ENCODE data around the gene SDK1. TPM values are rescaled to one million over a fixed set of nuclear protein-coding genes. Genes with fewer than 3 reads are reported as not detected.

Gene SDK1
- total and polyA plus RNA-seq, 2 experiments from 2014 or later, result 2.1 to 10.0 TPM

DNA sequence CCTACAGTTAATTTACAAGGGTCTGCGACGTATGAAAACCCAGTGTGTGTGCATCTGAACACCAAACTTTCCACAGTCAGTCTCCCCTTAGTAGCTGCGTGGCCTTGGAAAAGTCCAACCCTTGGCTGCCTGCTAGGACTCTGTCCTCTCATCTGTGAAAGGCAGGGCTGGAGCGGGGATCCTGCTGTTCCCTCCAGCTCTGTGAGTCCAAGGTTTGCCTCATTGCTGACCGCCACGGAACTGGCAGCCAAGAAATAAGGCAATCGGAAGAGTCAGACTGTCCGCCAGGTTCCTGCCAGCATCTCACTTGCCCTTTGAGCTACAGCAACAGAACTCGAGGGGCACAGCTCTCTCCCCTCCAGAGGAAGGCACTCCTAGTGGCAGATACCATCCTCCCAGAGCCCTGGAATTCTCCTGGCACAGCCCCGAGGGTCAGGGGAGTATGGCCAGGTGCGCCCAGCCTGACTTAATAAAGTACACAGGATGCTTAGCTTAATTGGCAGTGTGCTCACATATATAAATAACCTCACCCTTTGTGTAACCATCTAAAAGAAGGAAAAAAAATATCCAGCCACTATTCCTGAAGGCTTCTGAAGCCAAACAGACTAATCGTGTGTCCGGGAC is 851.0 kb downstream of the SDK1 start:
- H3K4me3 ChIP-seq, result no peak overlapping the region
- H3K36me3 Mint-ChIP-seq (ENCODE audit: low read depth), result no peaks in the 10 kb centered on the region
- no peak overlapping the region for H3K4me3 Mint-ChIP-seq
- H3K27me3 ChIP-seq (ENCODE audit: insufficient read depth), result no peaks in the 10 kb centered on the region
- H3K36me3 ChIP-seq (ENCODE audit: insufficient read depth), result no peaks in the 10 kb centered on the region
- H3K9me2 ChIP-seq (ENCODE audit: insufficient read depth), result no peaks in the 10 kb centered on the region
- H3K27ac Mint-ChIP-seq, result 0 out of 2 replicates have a peak overlapping the region, but pooled peaks have one; percentile 19
- H3K4me1 Mint-ChIP-seq, result peaks cover 8% of the 10 kb centered on the region; the same call in 2 of the 3 replicates
- H3K4me2 ChIP-seq, result no peak overlapping the region
- H3K4me1 ChIP-seq (ENCODE audit: insufficient read depth), result no peaks in the 10 kb centered on the region
- H2AFZ ChIP-seq, result no peak overlapping the region
- no peak overlapping the region for H3K27ac ChIP-seq (ENCODE audit: low read depth)
- no peaks in the 10 kb centered on the region for H3F3A ChIP-seq (replicated peaks; ENCODE audit: low read depth)
- H3K79me2 ChIP-seq (replicated peaks; ENCODE audit: insufficient read depth), result no peaks in the 10 kb centered on the region
- DNase-seq (ENCODE audit: low spot score) (no peak), ATAC-seq (no peak)
- peaks cover 5% of the 10 kb centered on the region for H3K27me3 Mint-ChIP-seq (ENCODE audit: insufficient read depth, low read depth, poor library complexity)
- no peak for TF ChIP-seq REST (IDR thresholded peaks at IDR 0.05; ENCODE audit: unreplicated experiment)
- no peak for TF ChIP-seq EZH2phosphoT487 (IDR thresholded peaks at IDR 0.05; ENCODE audit: unreplicated experiment)
- no peak for TF ChIP-seq ZNF114 (CRISPR knock-in tag; IDR thresholded peaks at IDR 0.05)
- no peak for TF ChIP-seq STAT1 (IDR thresholded peaks at IDR 0.05; ENCODE audit: unreplicated experiment)
- no peak for TF ChIP-seq EZH2 (IDR thresholded peaks at IDR 0.05; ENCODE audit: low read depth, unreplicated experiment)
- no peak for TF ChIP-seq CREB1 (CRISPR knock-in tag; IDR thresholded peaks at IDR 0.05; ENCODE audit: low read depth)
- TF ChIP-seq JUNB (IDR thresholded peaks at IDR 0.05; ENCODE audit: unreplicated experiment), result no peak
- TF ChIP-seq ZNF331 (CRISPR knock-in tag; IDR thresholded peaks at IDR 0.05; ENCODE audit: low read depth), result no peak
- TF ChIP-seq, protein P1, sequence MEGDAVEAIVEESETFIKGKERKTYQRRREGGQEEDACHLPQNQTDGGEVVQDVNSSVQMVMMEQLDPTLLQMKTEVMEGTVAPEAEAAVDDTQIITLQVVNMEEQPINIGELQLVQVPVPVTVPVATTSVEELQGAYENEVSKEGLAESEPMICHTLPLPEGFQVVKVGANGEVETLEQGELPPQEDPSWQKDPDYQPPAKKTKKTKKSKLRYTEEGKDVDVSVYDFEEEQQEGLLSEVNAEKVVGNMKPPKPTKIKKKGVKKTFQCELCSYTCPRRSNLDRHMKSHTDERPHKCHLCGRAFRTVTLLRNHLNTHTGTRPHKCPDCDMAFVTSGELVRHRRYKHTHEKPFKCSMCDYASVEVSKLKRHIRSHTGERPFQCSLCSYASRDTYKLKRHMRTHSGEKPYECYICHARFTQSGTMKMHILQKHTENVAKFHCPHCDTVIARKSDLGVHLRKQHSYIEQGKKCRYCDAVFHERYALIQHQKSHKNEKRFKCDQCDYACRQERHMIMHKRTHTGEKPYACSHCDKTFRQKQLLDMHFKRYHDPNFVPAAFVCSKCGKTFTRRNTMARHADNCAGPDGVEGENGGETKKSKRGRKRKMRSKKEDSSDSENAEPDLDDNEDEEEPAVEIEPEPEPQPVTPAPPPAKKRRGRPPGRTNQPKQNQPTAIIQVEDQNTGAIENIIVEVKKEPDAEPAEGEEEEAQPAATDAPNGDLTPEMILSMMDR (conservative IDR thresholded peaks at IDR 0.05; ENCODE audit: low read depth in 2 of 2), result no peak
- TF ChIP-seq NANOG (IDR thresholded peaks at IDR 0.05; ENCODE audit: borderline replicate concordance), result no peak
- TF ChIP-seq POLR2AphosphoS5 (IDR thresholded peaks at IDR 0.05; ENCODE audit: low read depth), result no peak
- TF ChIP-seq, protein P2, sequence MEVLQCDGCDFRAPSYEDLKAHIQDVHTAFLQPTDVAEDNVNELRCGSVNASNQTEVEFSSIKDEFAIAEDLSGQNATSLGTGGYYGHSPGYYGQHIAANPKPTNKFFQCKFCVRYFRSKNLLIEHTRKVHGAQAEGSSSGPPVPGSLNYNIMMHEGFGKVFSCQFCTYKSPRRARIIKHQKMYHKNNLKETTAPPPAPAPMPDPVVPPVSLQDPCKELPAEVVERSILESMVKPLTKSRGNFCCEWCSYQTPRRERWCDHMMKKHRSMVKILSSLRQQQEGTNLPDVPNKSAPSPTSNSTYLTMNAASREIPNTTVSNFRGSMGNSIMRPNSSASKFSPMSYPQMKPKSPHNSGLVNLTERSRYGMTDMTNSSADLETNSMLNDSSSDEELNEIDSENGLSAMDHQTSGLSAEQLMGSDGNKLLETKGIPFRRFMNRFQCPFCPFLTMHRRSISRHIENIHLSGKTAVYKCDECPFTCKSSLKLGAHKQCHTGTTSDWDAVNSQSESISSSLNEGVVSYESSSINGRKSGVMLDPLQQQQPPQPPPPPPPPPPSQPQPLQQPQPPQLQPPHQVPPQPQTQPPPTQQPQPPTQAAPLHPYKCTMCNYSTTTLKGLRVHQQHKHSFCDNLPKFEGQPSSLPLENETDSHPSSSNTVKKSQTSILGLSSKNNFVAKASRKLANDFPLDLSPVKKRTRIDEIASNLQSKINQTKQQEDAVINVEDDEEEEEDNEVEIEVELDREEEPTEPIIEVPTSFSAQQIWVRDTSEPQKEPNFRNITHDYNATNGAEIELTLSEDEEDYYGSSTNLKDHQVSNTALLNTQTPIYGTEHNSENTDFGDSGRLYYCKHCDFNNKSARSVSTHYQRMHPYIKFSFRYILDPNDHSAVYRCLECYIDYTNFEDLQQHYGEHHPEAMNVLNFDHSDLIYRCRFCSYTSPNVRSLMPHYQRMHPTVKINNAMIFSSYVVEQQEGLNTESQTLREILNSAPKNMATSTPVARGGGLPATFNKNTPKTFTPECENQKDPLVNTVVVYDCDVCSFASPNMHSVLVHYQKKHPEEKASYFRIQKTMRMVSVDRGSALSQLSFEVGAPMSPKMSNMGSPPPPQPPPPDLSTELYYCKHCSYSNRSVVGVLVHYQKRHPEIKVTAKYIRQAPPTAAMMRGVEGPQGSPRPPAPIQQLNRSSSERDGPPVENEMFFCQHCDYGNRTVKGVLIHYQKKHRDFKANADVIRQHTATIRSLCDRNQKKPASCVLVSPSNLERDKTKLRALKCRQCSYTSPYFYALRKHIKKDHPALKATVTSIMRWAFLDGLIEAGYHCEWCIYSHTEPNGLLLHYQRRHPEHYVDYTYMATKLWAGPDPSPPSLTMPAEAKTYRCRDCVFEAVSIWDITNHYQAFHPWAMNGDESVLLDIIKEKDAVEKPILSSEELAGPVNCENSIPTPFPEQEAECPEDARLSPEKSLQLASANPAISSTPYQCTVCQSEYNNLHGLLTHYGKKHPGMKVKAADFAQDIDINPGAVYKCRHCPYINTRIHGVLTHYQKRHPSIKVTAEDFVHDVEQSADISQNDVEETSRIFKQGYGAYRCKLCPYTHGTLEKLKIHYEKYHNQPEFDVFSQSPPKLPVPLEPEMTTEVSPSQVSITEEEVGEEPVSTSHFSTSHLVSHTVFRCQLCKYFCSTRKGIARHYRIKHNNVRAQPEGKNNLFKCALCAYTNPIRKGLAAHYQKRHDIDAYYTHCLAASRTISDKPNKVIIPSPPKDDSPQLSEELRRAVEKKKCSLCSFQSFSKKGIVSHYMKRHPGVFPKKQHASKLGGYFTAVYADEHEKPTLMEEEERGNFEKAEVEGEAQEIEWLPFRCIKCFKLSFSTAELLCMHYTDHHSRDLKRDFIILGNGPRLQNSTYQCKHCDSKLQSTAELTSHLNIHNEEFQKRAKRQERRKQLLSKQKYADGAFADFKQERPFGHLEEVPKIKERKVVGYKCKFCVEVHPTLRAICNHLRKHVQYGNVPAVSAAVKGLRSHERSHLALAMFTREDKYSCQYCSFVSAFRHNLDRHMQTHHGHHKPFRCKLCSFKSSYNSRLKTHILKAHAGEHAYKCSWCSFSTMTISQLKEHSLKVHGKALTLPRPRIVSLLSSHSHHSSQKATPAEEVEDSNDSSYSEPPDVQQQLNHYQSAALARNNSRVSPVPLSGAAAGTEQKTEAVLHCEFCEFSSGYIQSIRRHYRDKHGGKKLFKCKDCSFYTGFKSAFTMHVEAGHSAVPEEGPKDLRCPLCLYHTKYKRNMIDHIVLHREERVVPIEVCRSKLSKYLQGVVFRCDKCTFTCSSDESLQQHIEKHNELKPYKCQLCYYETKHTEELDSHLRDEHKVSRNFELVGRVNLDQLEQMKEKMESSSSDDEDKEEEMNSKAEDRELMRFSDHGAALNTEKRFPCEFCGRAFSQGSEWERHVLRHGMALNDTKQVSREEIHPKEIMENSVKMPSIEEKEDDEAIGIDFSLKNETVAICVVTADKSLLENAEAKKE (CRISPR knock-in tag; IDR thresholded peaks at IDR 0.05), result no peak
- TF ChIP-seq, protein P3, sequence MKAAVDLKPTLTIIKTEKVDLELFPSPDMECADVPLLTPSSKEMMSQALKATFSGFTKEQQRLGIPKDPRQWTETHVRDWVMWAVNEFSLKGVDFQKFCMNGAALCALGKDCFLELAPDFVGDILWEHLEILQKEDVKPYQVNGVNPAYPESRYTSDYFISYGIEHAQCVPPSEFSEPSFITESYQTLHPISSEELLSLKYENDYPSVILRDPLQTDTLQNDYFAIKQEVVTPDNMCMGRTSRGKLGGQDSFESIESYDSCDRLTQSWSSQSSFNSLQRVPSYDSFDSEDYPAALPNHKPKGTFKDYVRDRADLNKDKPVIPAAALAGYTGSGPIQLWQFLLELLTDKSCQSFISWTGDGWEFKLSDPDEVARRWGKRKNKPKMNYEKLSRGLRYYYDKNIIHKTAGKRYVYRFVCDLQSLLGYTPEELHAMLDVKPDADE (IDR thresholded peaks at IDR 0.05), result no peak
- no peaks in the 10 kb centered on the region for H3K9me3 Mint-ChIP-seq
- H4K20me1 ChIP-seq (replicated peaks; ENCODE audit: insufficient read depth), result no peaks in the 10 kb centered on the region

All from GM23338 (cell line).